ENCODE measurements around the gene GNAO1.

GNAO1 gene

DNA sequence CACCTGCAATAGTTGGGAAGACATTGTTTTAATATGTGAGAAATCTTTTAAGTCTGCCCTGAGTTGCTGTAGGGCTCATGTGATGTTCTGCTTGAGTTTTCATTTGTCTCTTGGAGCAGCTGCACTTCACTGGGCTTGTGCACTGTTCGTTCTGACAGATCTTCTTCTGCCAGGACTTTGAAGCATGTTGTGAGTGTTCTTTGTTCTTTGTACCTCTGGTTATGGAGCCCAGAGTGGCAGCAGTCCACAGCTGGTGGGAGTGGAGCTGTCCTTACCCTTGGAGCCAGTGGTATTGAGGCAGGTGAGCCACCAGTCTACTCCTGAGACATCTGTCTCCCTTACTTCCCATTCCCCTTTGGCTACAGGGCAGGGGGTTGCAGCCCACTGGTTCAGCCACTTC is 64.6 kb downstream of the GNAO1 start:
- DNase-seq (ENCODE audit: low read depth) = no peak
- TF ChIP-seq, protein P1, sequence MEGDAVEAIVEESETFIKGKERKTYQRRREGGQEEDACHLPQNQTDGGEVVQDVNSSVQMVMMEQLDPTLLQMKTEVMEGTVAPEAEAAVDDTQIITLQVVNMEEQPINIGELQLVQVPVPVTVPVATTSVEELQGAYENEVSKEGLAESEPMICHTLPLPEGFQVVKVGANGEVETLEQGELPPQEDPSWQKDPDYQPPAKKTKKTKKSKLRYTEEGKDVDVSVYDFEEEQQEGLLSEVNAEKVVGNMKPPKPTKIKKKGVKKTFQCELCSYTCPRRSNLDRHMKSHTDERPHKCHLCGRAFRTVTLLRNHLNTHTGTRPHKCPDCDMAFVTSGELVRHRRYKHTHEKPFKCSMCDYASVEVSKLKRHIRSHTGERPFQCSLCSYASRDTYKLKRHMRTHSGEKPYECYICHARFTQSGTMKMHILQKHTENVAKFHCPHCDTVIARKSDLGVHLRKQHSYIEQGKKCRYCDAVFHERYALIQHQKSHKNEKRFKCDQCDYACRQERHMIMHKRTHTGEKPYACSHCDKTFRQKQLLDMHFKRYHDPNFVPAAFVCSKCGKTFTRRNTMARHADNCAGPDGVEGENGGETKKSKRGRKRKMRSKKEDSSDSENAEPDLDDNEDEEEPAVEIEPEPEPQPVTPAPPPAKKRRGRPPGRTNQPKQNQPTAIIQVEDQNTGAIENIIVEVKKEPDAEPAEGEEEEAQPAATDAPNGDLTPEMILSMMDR (conservative IDR thresholded peaks at IDR 0.05; ENCODE audit: control insufficient read depth, insufficient read depth, low read depth, low read length) = no peak
- H3K4me3 ChIP-seq (ENCODE audit: control insufficient read depth, low read depth, low read length) = no peak overlapping the region

DNA sequence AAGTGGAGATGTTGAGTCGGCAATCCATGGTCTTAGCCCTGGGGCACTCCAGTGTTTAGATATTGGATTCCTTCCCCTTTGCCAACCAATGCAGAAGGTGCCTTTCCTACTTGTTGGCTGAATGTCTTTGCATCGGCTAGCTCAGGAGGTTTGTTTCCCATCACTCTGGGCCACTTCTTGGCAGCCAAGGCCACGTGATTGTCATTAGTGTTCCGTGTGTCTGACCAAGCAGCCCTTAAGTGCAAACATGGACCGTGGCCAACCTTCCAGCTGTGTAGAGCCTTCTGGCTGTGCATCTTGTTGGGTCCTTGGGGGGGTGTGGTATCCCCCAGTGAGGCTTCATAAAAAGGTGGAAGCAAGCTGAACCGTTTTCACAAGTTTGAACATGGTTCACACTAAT is 66.0 kb downstream of the GNAO1 start:
- TF ChIP-seq, protein P1 (conservative IDR thresholded peaks at IDR 0.05; ENCODE audit: control insufficient read depth, insufficient read depth, low read depth, low read length) = no peak
- DNase-seq (ENCODE audit: low read depth) = no peak
- H3K4me3 ChIP-seq (ENCODE audit: control insufficient read depth, low read depth, low read length) = no peak overlapping the region

DNA sequence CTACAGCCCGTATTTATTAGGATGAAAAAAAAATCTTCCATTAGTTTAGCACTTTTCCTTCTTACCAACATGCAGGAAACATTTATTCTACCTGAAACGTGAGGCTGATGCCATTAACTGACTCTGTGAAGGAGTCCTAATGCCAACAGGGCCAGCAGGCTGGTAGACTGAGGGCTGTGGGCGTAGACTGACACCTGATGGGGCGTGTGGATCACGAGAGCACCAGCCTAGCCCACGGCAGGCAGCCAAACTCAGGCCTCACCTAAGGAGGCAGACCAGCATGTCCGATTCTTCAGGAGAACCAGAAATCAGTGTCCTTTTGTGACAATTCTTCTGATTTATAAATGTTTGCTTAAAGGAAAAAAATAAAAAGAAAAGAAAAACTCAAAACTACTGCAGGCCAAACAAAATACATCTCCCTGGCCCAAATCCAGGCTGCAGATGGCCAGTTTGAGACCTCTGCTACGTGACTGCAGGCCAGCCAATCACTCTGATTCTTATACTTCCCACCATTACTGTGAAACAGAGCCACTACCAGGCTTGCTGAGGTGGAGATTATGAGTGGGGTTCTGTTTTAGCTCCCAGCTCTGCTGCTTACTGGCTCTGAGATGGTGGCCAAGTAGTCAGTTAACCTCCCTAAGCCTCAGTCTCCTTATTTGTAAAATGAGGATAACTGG is 66.5 kb downstream of the GNAO1 start:
- TF ChIP-seq, protein P1 (conservative IDR thresholded peaks at IDR 0.05; ENCODE audit: control insufficient read depth, insufficient read depth, low read depth, low read length) = no peak
- no peak overlapping the region for H3K4me3 ChIP-seq (ENCODE audit: control insufficient read depth, low read depth, low read length)
- DNase-seq (ENCODE audit: low read depth) = no peak

DNA sequence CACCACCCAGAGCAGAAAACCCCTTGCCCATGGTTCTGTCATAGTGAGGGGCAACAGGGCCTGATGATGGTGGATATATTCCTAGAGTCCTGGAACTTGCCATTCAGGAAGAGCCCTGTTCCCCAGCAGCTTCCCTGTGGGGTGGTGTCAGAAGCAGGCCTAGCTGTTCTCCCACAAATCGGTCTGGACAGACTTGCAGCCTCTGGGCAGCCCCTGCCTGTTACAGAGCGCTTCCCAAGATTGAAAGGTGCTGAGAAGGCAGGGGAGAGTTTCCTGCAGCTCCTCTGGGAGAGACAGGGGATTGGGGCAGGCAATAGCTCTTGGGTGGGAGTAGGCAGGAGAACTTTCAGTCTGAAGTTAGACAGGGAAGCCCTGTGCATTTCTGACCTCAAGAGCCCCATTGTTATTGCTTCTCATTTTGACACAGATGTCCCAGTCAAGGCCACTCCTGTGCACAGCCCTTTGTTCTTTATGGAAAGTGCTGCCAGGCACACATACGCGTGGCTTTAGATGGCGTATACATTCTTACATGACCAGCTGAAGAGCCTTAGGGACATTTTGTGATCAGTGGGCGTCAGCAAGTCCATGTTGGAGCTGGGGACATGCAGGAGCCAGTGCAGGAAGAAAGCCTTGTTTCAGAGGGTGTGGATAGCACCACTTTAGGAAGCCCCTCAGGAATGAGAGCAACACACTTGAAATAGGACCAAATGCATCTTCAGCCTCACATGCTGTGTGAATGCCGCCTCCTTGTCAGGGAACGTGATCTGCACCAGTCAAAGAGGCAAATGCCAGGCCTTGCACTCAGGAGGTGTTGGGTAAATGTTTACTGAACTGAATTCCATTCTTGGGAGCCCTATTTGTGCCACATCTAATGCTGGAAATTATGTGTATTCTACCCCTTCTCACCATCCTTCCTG is 67.5 kb downstream of the GNAO1 start:
- TF ChIP-seq, protein P1 (conservative IDR thresholded peaks at IDR 0.05; ENCODE audit: control insufficient read depth, insufficient read depth, low read depth, low read length) = no peak
- DNase-seq (ENCODE audit: low read depth) = no peak
- no peak overlapping the region for H3K4me3 ChIP-seq (ENCODE audit: control insufficient read depth, low read depth, low read length)

DNA sequence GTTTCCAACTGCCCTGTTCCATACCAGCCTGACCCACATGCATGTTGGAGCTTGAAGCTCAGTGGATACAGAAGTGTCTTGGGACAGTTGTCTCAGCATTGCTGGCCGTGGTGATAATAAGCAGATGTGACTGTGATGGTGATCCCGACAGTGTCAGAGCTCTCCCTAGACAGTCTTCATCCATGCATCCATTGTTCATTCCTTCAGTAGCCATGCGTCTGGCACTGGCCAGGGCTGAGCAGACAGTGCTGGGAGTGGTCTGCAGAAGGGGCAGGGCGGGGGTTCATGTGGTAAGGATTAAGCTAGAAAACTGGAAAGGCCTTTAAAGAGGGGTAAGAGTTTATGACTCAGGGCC is 68.1 kb downstream of the GNAO1 start:
- DNase-seq (ENCODE audit: low read depth) = no peak
- H3K4me3 ChIP-seq (ENCODE audit: control insufficient read depth, low read depth, low read length) = no peak overlapping the region
- TF ChIP-seq, protein P1 (conservative IDR thresholded peaks at IDR 0.05; ENCODE audit: control insufficient read depth, insufficient read depth, low read depth, low read length) = no peak

DNA sequence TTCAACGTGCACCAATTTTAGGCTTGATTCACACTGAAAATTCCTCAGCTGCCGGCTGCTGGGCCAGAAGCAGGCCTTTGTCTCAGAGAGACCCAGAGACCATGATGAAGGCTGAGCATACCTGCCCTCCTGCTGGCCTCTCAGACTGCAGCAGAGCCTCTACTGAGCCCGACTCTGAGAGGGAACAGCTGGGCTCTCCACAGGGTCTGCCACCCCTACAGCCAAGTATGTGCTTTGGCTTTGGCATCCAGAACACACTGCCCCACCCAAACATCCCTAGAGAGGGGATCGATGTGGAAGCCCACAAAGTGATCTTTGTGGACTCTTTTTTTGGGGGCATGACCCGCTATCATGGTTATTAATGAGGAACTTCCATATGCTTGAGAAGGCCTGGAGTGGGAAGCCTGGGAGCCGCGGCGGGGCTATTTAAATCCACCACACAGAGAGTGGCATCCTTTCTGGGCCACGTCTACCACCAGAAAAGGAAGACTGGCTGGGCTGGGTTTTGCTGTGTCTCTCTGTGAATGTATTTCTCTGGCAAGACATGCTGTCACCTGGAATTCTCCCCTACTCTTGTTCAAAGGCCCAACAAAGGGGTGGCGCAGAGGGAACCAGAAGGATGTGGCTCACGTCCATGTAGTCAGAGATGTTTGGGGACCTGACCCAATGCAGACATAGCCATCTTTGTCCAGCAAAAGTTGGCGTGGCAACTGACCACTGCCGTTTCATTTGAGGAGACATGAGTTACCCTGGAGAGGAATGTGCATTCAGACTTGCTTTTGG is 69.3 kb downstream of the GNAO1 start:
- TF ChIP-seq, protein P1 (conservative IDR thresholded peaks at IDR 0.05; ENCODE audit: control insufficient read depth, insufficient read depth, low read depth, low read length) = no peak
- H3K4me3 ChIP-seq (ENCODE audit: control insufficient read depth, low read depth, low read length) = no peak overlapping the region
- no peak for DNase-seq (ENCODE audit: low read depth)

Measured in fibroblast of mammary gland (primary cell).